GM10847 (cell line): Measurements from ENCODE around the gene PDE1C.

ENCODE experiments used
- POLR2A ChIP-seq: IDR thresholded peaks from 2 replicates; pipeline ENCODE4 v1.6.1; 2011; ENCODE audit not compliant: insufficient read length; ENCODE audit errors: extremely low read depth

The PDE1C gene

DNA sequence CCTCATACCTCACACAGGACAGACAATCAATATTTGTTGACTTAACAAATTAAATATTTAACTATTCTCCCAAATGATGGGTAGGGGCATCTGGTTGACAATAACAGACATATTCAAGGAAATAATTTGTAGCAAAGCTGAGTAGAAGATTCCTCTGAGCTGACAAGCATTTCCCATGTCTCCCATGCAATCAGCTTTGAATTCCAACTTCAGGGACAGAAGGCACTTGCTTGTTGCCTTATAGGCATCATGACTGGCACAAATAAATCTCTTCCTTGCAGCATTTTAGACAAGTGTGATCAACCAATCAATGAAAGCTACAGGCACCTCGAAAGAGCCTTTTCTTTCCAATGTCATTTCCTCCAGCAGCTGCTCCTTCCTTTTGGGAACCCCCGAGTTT lies 146.0 kb downstream of the PDE1C start:
- no peak for TF ChIP-seq POLR2A

DNA sequence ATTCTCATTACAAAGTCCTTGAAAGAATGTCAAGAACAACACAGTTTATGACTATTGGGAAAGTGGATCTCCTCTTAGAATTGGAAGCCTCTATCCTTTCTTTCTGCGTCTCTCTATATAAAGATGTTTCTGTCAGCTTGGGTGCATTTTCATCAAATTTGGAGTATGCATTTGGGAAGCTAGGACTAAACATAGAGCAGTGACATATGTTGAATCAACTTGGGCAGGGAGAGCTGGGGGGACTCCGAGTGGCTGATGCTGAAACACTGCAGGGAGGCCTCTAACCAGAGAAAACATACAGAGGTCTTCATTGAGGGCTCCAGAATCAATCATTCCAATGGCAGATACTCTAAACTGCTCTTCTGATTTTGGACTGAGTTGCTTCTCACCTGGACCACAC lies 147.4 kb downstream of the PDE1C start:
- TF ChIP-seq POLR2A, result no peak

DNA sequence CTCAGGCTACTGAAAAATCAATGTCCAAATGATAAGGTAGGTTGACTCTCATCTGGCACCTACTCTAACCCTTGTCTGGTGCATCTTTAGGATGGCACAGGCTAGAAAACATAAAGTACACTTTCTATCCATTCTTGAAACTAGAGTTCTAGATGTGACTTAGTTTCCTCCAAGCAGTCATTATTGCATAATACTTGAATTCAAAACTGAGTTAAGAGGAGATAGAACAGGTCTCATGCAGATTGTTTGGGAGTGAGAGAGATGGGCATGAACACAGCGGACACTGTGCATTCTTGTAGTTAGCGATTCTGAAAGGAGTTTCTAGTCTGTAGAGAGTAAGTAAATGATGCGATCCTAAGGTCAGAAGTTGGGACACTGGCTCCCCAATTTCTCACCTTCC lies 149.2 kb downstream of the PDE1C start:
- TF ChIP-seq POLR2A, result no peak

DNA sequence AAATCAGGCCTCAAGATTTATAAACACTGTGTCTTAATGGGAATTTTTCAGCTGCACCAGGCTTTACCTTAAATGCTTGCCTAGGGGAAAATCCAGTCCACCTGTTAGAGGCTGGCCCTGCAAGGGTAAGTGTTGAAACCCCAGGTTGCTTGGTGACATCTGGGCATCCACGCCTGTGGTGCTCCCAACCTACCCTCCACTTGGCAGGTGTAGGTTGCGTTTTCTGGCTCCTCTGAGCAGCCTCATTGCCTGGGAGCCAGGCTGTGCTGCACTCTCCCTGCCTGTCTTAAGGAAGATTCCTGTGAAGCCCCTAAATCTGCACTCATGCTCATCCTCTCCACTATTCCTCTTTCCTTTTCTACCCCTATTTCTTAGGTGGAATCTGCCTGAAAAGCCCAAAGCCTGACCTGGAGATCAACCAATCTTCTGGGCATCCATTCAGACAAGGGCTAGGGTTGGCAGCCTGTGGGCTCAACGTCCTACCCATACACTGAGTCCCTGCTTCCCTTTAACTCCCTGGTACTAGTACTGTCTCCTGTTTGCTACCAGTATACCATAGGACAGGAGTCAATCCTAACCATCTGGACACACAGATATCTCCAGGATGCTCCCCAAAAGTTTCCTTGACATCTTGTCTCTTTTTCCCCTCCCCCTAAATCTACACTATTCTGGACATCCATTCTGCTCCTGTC lies 150.4 kb downstream of the PDE1C start:
- no peak for TF ChIP-seq POLR2A

DNA sequence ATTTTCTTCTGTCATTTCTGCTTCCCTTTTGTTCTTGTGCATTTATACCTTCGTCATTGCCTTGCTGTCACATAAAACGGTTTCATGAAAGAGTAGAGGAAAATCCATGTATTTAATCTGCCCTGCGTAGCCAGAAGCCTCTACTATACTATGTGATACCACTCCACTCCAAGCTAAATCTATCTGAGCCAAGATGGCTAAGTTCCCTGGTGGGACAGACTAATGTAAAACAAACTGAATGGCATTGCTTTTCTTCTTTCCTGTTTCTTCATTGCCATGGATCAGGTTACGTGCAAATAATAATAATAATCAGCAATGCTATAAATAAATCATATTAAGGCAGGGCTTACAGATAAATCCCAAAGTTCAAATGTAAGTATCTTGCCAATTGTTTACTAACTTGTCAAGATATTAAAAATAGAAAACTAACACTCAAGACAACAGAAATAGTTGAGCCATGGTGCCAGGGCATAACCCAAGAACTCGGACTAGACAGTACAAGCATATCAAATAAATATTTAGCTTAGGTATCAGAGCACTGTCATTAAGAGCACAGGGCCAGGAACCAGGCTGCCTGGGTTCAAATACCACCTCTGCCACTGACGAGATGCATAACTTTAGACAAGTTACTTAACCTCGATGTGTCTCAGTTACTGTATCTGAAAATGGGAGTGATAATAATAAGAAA lies 151.4 kb downstream of the PDE1C start:
- TF ChIP-seq POLR2A, result no peak

DNA sequence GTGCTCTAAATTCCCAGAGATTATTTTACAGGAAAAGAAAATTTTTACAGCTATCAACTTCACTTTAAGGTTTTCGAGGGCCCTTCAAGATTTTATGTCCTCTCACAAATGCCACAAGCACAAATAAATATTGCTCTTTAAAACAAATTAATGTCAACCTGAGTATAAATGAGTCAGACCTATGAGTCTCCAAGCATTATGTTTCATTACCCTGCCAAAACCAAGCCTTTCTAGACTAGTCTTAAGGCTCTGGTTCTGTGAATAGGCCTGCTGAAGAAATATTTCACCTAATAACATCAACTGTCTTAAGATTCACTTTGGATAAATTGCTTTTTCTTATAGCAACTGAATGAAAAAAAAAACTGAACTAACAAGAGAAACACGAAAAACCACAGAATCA lies 153.0 kb downstream of the PDE1C start:
- TF ChIP-seq POLR2A, result no peak

DNA sequence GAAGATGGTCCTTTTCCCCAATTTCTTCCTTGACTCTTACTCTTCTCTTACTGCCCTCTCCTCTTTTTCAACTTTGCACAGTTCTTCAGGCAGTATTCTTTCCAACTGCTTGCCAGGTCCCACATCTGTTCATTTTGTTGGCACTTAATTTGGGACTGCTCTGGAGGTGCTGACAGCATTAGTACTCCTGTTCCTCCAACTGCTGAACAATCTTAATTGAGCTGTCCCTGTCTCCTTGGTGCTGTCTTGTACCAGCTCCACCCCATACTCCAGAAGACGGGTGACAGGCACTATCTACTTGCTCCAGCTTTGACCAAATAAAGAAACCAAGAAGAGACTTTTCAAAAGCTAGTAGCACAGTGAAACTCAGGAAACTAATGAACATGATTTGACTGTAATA lies 160.0 kb downstream of the PDE1C start:
- TF ChIP-seq POLR2A, result no peak

DNA sequence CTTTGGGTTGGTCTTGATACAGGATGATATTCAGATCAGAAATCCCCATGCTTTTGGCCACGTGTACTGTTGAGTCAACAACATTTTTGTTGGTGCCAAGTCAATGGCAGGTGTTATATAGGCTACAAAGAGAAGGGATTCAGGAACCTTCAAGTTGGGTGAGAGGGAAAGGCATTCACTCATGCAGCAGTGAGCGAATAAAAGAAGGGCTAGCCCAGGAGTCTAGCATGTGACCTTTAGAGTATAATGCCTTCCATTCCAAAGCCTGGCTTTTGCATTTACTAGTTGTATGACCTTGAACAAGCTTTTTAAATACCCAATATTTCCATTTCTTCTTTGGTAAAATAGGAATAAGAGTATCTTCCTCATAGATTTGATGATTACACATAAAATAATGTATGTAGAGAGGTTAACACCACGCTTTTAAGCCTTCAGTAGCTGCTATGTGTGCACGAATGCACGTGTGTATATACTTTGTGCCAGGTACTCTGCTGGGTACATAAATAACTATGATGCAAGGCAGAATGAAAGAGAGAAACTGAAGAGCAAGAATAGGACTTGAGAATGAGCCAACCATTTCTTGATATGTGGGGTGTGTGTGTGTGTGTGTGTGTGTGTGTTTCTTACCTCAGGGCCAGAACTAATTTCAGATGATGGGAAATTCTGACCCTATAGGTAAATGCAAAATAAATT lies 163.6 kb downstream of the PDE1C start:
- no peak for TF ChIP-seq POLR2A

DNA sequence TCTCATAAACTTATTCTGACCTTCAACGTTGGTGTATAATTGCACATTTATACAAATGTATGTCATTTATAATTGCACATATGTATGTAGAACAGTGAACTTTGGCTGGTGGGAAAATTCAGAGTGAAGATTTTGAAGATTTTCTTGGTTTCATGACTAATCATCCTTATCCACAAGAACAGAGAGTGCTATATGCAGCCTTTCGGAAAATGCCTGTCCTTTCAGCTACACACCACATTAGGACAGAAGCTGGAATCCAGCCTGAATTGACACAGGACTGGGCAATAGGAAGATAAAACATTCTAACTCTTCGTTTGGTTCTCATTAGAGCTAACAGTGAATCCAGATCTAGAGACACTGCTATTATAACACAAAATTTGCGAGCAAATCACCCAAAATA lies 166.2 kb downstream of the PDE1C start:
- TF ChIP-seq POLR2A, result no peak

DNA sequence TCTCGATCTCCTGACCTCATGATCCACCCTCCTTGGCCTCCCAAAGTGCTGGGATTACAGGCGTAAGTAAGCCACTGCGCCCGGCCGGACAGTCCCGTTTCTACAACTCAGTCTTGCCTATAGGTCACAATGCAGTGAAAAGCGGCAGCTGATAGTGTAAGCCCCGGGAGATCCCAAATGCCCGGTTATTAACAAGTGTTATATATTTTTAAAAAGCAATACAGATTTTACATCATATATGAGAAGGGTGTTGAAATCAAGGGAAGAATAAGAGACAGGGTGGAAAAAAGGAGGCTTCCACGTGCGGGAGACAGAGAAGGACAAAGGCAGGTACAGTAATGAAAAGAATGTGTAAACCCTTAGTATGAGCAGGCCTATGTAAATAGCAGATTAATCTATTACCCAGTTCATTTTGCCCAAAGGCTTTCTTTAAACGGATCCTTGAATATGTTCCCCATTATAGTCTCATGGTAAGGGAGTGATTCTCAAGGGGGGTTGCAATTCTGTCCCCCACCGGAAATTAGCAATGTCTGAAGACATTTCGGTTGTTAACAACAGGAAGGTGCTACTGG lies 170.8 kb downstream of the PDE1C start:
- no peak for TF ChIP-seq POLR2A

DNA sequence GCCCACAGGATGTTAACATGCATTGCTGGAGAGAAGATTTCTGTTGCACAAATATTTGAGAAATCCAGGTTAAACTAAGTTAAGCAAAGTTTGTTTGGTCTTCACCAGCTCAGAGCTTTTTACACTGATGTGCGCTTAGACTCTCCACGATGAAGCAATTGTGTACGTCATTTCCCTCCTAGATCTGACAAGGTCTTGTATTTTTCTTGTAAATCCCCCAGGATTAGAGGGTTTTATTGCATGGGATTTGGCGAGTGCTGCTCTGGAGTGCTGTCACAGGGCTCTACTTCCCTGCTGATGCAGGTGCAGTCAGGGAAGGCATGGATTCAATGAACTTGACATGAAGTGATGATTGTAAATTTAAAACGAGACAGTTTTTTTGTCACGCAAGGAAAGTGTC lies 173.3 kb downstream of the PDE1C start:
- TF ChIP-seq POLR2A, result no peak

DNA sequence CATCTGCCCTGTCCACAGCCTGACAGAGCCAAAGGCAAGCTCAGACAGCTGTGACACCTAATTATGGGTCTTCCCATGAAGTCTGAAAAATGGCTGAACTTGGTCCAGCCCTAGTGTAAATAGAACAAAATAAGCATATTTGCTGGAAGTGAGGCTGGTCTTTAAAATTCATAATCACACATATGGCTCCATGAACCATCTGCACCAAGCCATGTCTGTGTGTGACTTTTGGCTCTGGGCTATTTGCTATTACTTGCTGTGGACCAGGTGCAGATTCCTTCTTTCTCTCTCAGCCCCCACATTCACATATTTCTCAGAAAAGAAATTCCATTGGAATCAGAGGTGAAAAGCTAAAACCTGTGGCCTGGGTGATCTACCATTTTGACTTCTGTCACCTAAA lies 175.9 kb downstream of the PDE1C start:
- TF ChIP-seq POLR2A, result no peak

DNA sequence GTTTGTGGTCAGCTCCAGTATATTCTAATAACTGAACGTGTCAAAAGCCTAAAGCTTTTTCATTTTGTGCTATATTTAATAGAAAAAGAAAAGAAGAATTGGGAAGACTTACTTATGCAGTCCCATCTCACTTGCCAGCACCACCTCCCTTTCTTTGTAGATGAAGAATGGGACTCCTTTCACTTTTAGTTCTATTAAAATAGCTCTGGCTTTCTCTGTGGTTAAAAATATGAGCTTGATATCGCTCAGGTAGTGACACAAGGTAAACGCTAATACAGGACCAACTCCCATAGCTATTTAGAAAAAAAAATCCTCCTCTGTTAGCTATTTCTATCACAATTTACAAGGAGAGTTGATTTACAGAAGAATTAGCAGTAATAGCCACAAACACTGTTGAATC lies 176.8 kb downstream of the PDE1C start:
- TF ChIP-seq POLR2A, result no peak

DNA sequence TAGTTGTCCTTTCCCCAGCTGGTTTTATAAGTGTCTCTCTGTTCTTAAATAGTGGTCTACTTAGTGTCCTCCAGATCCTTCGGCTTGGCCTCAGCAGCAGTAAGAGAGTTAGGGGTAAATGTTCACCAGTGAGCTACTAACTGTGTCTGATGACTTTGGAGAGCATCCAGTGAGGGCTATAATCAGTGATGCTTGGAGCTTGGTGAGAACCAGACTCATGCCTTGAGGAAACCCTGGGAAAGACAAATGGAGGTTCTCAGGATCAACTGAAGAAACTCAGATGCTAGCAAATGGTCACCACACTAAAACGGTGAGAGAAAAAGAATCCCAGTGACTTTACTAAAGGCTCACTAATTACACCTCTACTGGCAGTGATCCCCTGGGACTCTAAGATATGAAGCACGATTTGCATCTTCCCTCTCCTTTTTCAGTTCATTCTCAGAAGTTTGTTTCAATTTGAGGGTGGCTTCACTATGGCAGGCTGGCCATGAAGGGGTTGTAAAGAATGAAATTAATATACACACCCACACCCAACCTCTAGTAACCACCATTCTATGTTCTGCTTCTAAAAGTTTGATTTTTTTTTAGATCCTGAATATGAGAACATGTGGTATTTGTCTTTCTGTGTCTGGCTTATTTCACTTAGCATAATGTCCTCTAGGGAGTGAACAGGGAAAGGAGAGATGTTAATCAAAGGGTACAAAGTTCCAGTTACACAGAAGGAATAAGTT lies 177.9 kb downstream of the PDE1C start:
- no peak for TF ChIP-seq POLR2A

DNA sequence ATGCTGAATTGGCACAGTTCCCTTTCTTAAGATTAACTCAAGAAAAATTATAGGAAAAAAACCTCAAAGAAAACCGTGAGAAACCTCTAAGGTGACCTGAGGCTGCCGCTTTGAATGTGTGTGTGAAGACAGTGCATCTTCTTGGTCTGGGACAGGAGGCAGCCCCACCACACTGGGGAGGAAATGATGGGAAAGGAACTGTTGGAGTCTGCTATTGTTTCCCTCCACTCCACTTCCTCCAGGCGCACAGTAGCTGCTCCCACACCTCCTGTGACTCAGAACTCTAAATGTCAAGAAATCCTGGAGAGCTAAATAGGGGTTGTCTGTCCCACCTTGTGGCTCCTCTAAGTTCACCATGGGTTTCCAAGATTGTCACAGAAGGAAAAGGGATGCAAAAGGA lies 179.4 kb downstream of the PDE1C start:
- TF ChIP-seq POLR2A, result no peak
